ENCODE measurements around the gene STK32C.

Gene STK32C

DNA sequence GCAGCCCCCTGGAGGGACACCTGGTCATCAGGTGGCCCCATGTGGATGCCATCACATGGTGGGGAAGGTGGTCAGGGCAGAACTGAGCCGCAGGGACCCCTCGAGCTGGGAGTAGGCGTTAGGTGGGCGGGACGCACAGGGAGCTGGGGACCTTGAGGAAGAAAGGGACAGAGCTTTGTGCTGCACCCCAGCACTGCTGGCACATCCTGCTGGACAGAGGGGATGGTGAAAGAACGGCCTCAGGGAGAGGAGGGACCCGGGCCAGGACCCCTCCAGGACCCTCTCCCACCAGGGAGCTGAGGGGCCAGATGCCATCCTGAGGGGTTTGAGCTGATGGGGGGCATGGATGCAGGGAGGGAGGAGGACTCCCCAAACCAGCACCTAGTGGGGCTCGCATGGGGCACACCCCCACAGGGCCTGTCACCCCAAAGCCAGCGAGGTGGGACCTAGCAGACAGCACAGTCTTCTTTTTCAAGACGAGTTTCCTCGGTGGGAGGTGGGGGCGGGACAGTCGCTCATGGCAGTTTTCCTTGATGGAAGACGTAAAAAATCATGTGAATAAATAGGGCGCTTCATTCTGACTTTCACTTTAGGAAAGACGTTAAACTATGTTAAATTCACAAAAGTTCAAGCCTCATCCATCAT is 43.3 kb downstream of the STK32C start:
- DNase-seq, result no peak

DNA sequence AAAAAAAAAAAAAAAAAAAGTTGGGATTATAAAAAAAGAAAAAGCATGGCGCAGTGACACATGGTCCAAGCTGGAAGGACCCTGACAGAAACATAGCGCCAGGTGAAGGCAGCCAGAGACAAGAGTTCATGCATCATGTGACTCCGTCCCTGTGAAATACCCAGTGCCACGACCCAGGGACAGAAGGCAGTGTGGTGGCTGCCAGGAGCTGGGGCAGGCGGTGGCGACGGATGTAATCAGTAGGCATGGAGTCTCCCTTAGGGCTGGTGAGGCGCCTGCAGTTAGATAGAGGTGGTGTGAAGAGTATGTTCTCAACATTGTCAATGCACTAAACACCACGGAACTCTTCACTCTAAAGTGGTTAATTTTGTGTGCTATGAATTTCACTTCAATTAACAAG is 43.9 kb downstream of the STK32C start:
- DNase-seq, result no peak

DNA sequence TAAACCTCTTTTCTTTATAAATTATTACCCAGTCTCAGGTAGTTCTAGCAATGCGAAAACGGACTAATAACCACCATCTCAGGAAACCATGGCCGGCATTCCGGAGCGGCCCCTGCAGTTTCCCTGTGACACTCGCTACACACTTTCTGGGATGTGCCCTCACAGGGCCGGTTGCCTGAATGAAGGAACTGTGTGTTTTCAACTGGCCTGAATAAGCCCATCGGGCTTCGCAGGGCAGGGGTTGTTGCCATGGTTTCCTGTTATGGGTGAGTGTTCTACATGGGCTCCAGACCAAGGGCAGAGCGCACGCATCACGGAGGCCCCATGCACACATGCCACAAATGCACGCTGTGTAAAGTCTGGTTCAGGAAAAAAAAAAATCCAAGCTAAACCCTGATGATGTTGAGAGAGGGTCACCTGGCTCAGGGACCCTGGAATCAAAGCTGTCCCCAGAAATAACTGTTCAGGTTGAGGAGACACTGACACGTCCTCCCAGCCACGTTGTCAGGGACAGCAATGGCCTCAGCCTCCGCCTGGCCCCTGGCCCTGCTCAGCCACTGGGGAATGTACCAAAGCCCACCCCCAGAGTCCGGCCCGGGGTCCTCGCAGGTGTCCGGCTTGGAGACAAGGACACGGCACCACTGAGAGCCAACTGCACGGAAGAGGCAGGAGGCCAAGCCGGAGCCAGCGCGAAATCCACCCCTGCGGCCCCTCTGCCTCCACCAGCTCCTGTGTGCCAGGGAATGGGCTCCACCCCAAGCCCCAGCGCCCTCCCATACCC is 47.9 kb downstream of the STK32C start:
- DNase-seq, result no peak

DNA sequence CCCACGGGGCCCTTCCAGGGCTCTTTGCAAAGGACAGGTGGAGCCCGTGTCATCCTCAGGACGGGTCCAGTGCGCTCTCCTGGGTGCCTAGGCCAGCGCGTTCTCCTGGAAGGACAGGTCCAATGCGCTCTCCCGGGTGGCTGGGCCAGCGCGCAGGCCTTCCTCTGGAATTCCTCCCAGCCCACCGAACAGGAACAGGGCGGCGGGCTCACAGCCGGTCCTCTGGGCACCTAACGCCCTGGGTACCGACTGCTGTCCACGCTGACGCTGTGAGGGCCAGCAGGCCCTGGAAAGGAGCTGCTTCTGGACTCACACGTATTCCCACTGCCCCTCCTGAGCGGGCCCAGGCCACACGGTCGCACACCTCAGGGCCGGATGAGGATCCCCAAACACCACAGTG is 49.3 kb downstream of the STK32C start:
- DNase-seq, result no peak

DNA sequence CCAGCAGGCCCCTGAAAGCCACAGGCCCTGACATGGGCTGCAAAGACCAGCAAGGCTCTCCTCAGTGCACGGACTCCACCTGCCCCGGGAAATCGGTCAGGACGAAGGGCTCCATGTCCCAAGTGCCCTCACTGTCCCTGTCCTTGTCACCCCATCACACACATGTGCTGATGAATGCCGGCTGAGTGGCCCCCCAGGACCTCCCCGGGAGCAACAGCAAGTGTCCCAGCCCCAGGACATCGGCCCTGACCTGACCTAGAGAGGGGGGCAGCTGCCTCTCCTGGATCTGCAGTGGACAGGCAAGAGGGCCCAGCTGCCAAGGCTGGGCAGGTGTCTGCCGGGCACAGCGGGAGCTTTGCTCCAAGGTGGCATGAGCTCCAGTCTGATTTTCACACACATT is 49.8 kb downstream of the STK32C start:
- DNase-seq, result no peak

DNA sequence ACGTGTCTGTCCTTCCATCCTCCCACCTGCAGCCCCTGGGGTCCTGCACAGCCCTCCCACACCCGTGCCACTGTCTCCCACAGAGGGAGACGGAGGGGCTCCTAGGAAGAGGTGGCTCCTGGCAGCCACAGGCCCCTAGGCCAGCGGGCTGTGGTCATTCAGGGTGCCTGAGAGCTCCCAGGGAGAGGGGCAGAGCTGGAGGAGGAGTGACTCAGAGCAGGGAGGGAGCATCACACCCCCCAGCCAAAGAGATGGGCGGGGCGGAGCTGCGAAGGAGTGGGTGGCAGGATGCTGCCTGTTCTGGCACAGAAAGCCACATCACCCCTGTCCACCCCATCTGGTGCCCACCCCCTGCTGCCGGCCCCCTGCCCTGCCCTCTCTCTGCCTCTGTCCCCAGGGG is 50.5 kb downstream of the STK32C start:
- no peak for DNase-seq

DNA sequence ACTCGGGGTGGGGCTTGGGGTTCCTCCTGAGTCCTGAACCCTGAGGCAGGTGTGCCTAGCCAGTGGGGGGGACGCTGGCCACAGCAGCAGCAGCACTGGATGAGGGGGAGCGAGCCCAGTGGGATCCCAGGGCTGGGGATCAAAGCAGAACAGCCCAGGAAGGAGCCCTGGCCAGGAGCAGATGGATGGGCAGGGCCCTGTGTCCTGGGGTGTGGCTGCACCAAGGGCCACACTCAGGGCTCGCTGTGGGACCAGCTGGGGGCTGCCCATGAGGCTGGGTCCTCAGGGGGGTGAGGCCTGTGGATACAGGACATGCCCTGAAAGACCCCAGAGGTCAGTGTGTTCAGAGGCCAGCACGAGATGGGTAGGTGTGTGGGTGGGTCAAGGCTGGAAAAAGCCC is 50.9 kb downstream of the STK32C start:
- no peak for DNase-seq

DNA sequence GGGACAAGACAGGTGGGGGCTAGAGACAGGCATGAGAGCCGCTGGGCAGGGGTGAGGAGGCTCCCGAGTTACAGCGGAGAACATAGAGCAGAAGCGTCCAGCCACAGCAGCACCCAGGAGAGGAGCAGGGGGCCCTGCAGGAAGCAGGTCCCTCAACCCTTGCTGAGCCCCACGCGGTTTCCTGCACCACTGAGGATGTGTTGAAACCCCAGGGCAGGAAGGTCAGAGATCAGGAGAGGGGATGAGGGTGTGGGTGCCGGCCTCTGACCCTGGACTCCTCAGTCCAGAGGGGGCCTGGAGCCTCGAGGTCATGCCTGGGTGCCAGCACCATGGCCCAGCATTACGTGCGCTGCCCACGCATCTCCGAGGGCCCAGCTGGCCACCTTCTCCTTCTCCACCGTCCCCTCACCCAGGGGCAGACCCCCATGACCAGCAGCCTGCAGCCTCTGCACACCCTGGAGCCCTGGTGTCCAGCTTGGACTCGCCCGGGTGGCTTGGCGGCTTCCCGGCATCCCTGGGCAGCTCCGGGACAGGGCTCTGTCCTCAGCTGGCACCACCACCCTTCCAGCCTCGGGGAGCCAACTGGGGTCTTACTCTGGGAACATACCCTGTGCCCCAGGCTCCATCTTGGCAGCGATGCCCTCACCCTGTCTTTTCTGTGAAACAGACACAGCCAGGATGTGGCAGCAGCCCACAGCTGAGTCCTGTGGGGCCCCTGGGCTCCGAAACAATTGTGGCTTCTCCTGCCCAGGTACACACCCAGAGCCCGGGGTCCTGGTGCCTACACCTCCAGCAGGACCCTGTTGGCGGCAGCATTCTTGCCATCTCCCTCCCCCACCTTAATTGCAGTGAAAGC is 52.0 kb downstream of the STK32C start:
- no peak for DNase-seq

DNA sequence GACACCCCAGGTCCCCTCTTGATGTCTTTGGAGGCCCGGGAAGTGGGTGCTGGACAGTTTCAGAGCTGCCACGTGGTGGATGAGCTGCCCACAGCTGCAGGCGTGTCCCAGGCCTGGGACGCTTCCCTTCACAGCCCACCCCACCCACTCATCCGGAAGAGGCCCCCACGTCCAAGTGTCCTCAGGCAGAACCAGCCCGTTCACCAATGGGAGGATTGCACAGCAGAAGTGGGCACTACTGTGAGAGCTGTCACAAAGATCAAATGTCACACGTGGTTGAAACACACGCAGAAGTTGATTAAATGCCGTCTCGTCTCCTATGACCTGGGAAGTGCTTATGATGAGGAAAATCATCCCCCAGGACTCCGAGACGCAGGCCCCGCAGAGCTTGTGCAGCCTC is 52.9 kb downstream of the STK32C start:
- no peak for DNase-seq

DNA sequence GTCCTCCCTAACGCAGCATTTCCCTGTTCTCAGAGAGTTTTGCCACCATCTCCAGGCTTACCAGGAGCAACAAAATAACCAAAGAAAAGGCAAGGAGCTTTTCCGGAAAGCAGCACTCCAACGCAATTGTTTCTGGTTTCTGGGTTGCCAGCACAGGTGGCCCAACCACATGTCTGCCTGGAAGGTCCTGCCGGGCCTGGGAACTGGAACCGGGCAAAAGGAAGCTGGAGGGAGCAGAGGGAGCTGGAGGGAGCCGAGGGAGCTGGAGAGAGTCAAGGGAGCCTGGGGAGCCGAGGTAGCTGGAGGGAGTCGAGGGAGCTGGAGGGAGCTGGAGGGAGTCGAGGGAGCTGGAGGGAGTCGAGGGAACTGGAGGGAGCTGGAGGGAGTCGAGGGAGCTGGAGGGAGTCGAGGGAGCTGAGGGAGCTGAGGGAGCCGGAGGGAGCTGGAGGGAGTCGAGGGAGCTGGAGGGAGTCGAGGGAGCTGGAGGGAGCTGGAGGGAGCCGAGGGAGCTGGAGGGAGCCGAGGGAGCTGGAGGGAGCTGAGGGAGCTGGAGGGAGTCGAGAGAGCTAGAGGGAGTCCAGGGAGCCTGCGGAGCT is 54.6 kb downstream of the STK32C start:
- DNase-seq, result no peak

DNA sequence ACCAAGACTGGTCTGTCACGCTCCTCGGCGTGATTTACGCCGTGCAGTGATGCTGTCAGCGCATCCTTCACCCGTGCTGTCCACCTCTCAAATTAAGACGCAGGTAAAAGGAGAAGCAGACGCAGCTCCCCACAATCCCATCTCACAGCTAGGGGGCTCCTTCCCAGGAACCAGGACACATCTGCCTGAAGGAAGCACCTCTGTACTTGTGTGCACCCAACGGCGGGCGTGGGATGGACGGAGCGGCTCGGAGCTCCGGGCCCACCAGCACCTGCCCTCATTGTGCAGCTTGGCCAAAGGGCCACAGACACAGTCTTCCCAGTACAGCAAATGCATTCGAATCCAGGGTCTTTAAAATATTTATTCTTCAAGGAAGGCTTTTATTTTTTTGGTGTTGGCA is 55.3 kb downstream of the STK32C start:
- no peak for DNase-seq

DNA sequence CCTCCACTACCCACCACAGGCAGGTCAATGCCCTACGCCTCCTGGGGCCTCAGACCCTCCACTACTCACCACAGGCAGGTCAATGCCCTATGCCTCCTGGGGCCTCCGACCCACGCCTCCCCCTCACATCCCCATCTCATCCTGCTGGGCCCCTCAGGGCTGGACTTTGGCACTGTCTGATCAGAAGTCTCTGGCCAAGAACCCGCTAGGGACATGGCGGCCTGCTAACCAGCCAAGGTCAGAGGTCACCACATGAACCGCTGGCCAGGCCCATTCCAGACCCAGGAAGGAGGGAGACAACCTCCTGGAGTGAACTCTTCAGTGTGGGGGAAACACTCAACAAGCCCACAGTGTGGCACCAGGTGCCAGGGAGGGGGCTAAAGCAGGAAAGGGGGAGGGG is 55.8 kb downstream of the STK32C start:
- no peak for DNase-seq

DNA sequence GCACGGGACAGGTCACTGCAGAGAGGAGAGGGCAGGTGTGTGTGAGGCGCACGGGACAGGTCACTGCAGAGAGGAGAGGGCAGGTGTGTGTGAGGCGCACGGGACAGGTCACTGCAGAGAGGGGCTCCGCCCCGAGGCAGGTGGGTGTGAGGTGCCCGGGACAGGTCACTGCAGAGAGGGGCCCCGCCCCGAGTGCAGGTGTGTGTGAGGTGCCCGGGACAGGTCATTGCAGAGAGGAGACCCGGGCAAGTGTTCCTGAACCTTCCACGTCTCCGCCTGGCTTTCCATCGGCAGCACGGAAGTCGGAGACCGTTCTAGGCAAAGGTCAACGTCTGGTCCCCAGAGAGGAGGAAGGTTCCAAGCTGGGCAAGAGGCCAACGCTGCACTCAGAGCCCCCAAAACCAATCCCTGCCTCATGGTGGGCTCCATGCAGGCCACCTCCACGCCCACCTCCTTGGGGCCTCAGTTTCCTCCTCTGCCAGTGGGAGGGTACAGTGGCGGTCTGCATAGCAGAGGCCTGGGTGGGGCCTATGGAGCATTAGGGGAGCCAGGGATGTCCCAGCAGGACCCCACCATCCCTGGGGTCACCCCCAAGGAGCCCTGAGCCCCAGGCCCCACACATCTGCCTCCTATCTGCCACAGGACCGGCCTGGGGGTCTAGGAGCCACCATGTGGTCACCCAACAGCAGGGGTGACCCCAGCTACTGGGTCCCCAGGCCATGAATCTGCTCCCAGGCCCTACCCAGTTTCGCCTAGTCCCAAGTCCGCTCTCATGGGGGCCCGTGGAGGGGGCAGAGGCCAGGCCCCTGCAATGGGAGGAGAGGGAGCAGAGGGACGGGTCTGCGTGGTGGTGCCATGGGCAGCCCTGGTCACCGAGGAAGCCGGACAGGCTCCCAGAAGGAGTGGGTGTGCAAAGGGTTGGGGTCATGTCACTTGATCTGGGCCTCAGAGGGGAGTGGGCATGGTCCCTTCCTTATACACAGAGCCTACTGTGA is 57.0 kb downstream of the STK32C start:
- DNase-seq, result no peak

DNA sequence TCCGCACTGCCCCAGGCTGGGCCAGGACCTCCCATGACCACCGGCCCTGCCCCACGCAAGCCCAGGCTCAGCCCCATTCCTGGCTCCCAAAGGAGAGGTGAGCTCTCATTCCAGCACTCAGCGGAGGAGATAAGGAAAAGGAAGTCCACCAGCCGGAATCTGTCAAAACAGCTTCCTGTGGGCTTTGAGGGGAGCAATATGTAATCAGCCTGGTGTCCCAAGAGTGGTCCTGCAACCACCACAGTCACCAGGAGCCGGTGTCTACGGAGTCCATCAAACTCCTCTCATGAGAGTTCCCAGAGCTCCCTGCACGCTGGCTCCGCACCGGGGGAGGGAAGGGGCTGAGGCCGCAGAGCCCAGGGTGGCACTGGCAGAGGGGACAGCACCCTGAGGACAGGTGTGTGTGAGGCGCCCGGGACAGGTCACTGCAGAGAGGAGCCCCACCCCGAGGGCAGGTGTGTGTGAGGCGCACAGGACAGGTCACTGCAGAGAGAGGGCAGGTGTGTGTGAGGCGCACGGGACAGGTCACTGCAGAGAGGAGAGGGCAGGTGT is 57.9 kb downstream of the STK32C start:
- no peak for DNase-seq

DNA sequence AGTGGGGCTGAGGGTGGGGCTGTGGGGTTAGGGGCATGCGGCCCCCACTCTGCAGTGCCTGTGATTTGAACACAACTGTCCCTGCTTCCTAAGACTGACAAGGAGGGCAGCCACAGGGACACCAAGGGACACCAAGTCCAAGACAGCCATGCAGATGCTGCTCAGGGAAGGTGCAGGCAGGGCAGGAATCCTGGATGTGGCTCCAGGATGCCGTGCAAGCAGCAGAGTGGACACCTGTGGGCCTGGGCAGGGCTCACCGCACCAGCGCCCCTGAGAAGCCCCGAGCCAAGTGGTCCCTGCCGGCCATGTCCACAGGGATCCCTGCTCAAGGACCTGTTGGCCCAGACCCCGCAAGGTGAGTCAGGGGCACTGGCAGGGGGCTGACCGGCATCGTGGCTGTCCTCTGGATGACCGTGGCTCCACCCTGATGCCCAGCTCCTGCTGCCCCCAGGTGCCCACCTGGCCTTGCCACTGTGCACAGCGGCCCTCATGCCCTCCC is 58.5 kb downstream of the STK32C start:
- no peak for DNase-seq

DNA sequence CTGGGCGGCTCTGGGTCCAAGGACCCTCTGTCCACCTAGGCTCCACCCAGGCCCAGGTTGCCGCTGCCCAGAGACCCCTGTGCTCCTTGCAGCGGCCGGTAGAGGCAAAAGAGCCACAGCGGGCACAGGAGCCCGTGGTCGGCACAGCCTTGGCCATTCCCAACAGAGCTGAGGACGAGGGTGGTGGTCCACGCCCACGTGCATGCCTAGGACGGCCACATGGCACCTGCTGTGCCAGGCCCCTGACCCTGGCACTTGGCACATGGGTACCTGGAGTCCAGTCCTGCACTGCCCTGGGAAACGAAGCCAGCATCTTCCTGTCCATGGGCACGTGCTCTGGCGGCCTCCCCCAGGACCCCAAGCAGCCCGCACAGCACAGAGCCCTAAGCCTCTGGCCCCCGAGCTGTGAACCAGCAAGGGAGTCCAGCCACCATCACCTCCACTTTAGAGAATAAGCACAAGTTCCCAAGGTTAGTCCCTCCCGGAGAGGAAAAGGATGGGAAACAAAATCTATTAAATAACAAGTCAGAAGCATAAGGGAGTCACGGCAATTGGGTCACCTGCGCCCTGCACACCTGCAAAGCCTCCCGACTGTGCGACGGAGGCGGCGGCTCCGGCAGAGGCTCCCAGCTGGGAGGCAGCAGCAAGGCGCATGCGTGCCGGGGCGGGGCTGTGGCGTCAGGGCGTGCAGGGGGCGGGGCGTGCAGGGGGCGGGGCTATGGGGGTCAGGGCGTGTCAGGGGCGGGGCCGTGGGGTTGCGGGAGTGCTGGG is 59.1 kb downstream of the STK32C start:
- DNase-seq, result no peak

DNA sequence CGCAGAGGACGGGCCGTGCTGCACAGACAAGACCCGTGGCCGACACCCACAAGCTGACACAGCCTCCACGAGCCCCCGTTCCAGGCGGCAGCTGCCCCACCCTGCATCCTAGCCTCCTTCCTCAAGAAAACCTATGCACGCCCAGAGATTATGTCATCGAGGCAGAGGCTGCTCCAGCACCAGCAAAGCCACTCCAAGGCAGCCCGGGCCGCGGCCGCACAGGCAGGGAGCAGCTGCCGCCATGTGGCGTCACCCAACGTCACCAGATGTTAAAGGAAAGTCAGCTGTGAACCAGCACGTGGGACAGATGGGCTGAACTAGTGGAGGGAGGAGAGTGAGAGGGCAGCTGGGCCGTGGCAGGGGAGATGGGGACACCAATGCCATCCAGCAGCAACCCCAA is 59.8 kb downstream of the STK32C start:
- DNase-seq, result peak; percentile 32

DNA sequence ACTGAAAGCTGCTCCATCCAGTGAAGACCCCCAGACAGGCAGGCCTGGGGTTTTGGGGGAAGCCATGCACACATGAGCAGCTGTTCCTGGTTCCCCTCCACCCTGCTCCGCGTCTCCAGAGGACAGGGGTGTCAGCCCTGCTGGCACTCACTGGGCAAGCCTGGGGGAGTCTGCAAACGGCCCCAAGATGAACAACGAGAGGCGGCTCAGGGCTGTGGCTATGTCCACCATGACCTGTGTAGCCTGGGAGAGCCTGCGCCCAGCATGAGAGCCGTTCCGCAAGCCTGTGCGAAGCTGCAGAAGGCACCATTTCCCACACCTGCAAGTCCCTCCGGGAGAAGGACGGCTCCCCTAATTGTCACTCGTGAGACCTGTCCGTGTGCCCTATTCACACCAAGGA is 61.5 kb downstream of the STK32C start:
- no peak for DNase-seq

DNA sequence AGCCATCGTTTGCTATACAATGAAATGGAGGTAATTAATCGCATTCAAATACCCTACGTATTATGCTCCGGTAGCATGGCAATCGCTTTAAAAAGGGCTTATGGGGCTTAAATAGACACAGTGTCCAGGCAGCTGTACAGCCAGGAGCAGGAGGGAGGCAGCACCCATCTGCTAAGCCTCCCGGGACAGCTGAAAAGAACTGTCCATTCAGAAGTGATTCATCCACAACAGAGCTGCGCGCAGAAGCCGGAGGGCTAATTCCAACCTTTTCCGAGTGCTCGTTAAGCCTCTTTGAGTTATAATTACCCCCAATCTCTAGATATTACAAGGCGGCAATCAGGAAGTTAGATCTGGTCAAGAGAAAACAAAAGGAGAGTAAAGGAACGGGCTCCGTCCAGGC is 62.7 kb downstream of the STK32C start:
- no peak for DNase-seq

DNA sequence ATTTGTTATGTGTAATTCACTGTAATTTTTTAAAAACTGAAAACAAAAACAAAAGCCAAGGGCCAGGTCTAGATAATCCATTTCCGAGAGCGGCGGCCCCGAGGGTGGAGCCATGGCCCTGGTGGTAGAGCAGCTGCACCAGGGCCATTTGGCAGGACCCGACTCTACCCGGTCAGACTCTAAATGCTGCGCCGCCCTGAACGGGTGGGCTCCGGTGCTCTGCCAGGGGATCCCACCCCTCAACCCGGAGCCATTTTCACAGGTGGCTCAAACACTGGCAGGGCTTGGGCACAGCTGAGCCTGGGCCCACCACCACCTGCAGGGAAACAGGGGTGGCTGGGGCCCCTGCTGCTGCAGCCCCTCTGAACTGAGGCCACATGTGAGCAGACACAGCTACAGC is 64.1 kb downstream of the STK32C start:
- no peak for DNase-seq

DNA sequence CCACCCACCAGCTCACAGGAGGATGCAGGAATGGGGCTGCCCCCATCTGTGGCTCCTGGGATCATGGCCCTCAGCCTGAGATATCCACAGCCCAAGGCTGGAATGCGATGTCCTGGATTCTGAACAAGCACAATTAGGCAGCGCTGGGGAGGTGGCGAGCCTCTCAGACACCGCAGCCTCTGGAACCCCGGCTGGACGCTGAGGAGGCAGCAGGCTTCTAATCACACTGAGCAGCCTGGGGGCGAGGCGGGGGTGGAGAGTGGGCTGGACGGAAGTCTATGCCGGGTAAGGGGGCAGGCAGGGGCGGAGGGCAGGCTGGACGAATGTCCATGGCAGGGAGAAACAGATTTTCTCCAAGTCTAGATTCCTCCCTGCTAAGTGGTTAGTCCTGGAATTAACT is 64.6 kb downstream of the STK32C start:
- DNase-seq, result no peak

Data from NCI-H2171 (cell line).